Endothelial cell of umbilical vein (primary cell): Measurements from ENCODE around the gene CARD11. TPM values are rescaled to one million over a fixed set of nuclear protein-coding genes. Genes with fewer than 3 reads are reported as not detected.

Experiments used
- BruUV-seq: library from RNA; stranded (reverse); fragments of 400-500 nt; replicated peaks from 2 replicates; lab custom pipeline; 2021; lab: Mats Ljungman, UMichigan
- CTCF ChIA-PET: fragments of 300-600, 350-600 bp; sonication (Branson Sonifier 250); formaldehyde crosslinking; loops from one replicate; lab custom pipeline; 2021; ENCODE audit warnings: antibody characterized with exemption, inconsistent platforms; lab: Charles Lee
- POLR2A ChIA-PET: fragments of 300-600, 350-600 bp; sonication (Branson Sonifier 250); formaldehyde crosslinking; loops from one replicate; lab custom pipeline; 2021; ENCODE audit warnings: antibody characterized with exemption, inconsistent platforms; lab: Charles Lee
- DNase-seq: peaks from one replicate; pipeline ENCODE4 v3.0.0-alpha.2; 2011; ENCODE audit warnings: low read depth, low spot score
- FAIRE-seq: peaks from 2 replicates; lab custom pipeline; 2011; peaks lifted over from hg19 to GRCh38; lab: Jason Lieb, UNC
- H2AFZ ChIP-seq: 2 replicates; pipeline ENCODE4 v1.6.0; 2012; ENCODE audit warnings: low read depth, low read length, control low read depth, inconsistent platforms
- H3K27ac ChIP-seq: 2 replicates; pipeline ENCODE4 v1.5.1; 2011; ENCODE audit warnings: low read depth, mild to moderate bottlenecking, control low read depth, low read length, moderate library complexity; ENCODE audit not compliant: insufficient read depth
- H3K27me3 ChIP-seq, 2 experiments: 2 replicates each; pipeline versions ENCODE4 v1.6.0 to v1.6.1; 2011; ENCODE audit warnings: low read length in 2 of 2, mixed read lengths in 1 of 2; ENCODE audit not compliant: control insufficient read depth in 2 of 2, insufficient read depth in 2 of 2
- H3K36me3 ChIP-seq, 2 experiments: 2 replicates in 1 of 2; 3 replicates in 1 of 2; pipeline ENCODE4 v1.5.1; 2011; ENCODE audit warnings: low read length in 2 of 2, mild to moderate bottlenecking in 1 of 2, moderate library complexity in 1 of 2; ENCODE audit not compliant: control insufficient read depth in 2 of 2, insufficient read depth in 2 of 2; ENCODE audit errors: extremely low read depth in 1 of 2
- H3K4me1 ChIP-seq: 3 replicates; pipeline ENCODE4 v1.5.1; 2011; ENCODE audit warnings: mild to moderate bottlenecking, low read length; ENCODE audit not compliant: control insufficient read depth, insufficient read depth; ENCODE audit errors: extremely low read depth
- H3K4me2 ChIP-seq: 2 replicates; pipeline ENCODE4 v1.6.1; 2011; ENCODE audit warnings: low read length, control low read depth, mixed read lengths; ENCODE audit not compliant: insufficient read depth
- H3K4me3 ChIP-seq, 3 experiments: fragments of 200-600 bp in 1 of 3; sonication (generic), shearing (Covaris generic) in 1 of 3; replicated peaks in 1 of 3; 2 replicates each; pipeline ENCODE4 v1.5.1; 2011 to 2016; ENCODE audit warnings: control low read depth in 3 of 3, low read length in 3 of 3, mild to moderate bottlenecking in 2 of 3, inconsistent platforms in 1 of 3, low read depth in 1 of 3, moderate library complexity in 1 of 3; ENCODE audit not compliant: insufficient read depth in 1 of 3
- H3K79me2 ChIP-seq: 2 replicates; pipeline ENCODE4 v1.6.0; 2012; ENCODE audit warnings: low read length, inconsistent platforms; ENCODE audit not compliant: control insufficient read depth, insufficient read depth
- H3K9ac ChIP-seq: replicated peaks from 2 replicates; pipeline ENCODE3; 2011; ENCODE audit warnings: low read length, control low read depth; ENCODE audit not compliant: insufficient read depth; ENCODE audit errors: extremely low read depth
- H3K9me1 ChIP-seq: replicated peaks from 3 replicates; pipeline ENCODE4 v1.6.0; 2011; ENCODE audit warnings: mild to moderate bottlenecking, low read length; ENCODE audit not compliant: control insufficient read depth, insufficient read depth; ENCODE audit errors: extremely low read depth
- H3K9me3 ChIP-seq: replicated peaks from 2 replicates; pipeline ENCODE4 v1.5.1; 2012; ENCODE audit warnings: low read length, inconsistent platforms; ENCODE audit not compliant: control insufficient read depth, insufficient read depth
- H4K20me1 ChIP-seq: replicated peaks from 2 replicates; pipeline ENCODE3; 2011; ENCODE audit warnings: mild to moderate bottlenecking, low read length; ENCODE audit not compliant: control insufficient read depth, insufficient read depth; ENCODE audit errors: extremely low read depth
- CTCF ChIP-seq, 2 donors: IDR thresholded peaks; 1 replicate in 1 of 2; 2 replicates in 1 of 2; pipeline ENCODE4 v1.5.1; 2011; ENCODE audit warnings: low read length in 2 of 2, mild to moderate bottlenecking in 2 of 2, moderate library complexity in 2 of 2, control low read depth in 1 of 2, inconsistent platforms in 1 of 2, low read depth in 1 of 2; ENCODE audit not compliant: insufficient read depth in 1 of 2; ENCODE audit errors: extremely low read depth in 1 of 2
- EZH2 ChIP-seq: IDR thresholded peaks from 2 replicates; pipeline ENCODE4 v1.6.1; 2012; ENCODE audit warnings: borderline replicate concordance, low read depth, mild to moderate bottlenecking, moderate library complexity, low read length, inconsistent platforms; ENCODE audit not compliant: severe bottlenecking
- FOS ChIP-seq: IDR thresholded peaks from 2 replicates; pipeline ENCODE4 v1.6.1; 2011; ENCODE audit warnings: mild to moderate bottlenecking, low read length, moderate library complexity, borderline replicate concordance; ENCODE audit not compliant: insufficient read depth
- GATA2 ChIP-seq: IDR thresholded peaks from 2 replicates; pipeline ENCODE4 v1.7.0; 2011; ENCODE audit warnings: low read depth, mild to moderate bottlenecking, moderate library complexity, mixed read lengths, low read length; ENCODE audit not compliant: insufficient read length, insufficient read depth
- JUN ChIP-seq: IDR thresholded peaks from 2 replicates; pipeline ENCODE4 v1.6.1; 2011; ENCODE audit warnings: borderline replicate concordance, low read depth; ENCODE audit not compliant: insufficient read length, insufficient read depth
- MAX ChIP-seq: IDR thresholded peaks from 2 replicates; pipeline ENCODE4 v1.6.1; 2011; ENCODE audit not compliant: insufficient read depth, insufficient read length
- MYC ChIP-seq: IDR thresholded peaks from one replicate; pipeline ENCODE4 v1.6.1; 2011; ENCODE audit warnings: mild to moderate bottlenecking, low read depth, low read length
- POLR2A ChIP-seq: IDR thresholded peaks from 2 replicates; pipeline ENCODE4 v1.6.1; 2012; ENCODE audit warnings: low read depth, mild to moderate bottlenecking, control low read depth, low read length
- POLR2AphosphoS5 ChIP-seq: IDR thresholded peaks from 2 replicates; pipeline ENCODE4 v1.6.1; 2012; ENCODE audit warnings: low read depth, mild to moderate bottlenecking, control low read depth, low read length, moderate library complexity; ENCODE audit not compliant: insufficient read depth
- dilution Hi-C: fragments of 300-500 bp; cut with MboI; formaldehyde crosslinking; loops from one replicate; pipeline ENCODE4 v1.15.0; 2019; ENCODE audit warnings: low sequenced_read_pairs; ENCODE audit not compliant: extremely low pct_ligation_motif_present
- intact Hi-C: fragments of 100-400 bp; cut with micrococcal nuclease; formaldehyde crosslinking; loops from one replicate; pipeline ENCODE4 v1.10.0; 2022
- polyA plus RNA-seq, 4 experiments: library from polyadenylated mRNA; depleted of rRNA in 3 of 4; stranded (reverse) in 3 of 4; unstranded in 1 of 4; fragments of >200 nt; gene quantifications; 2 replicates each; pipeline versions ENCODE4 v1.2.1 to v1.2.3, GENCODE V29; 2011 to 2012; ENCODE audit warnings: missing spikeins in 1 of 4
- total RNA-seq: library from RNA; stranded (reverse); gene quantifications from 2 replicates; pipeline ENCODE4 v1.2.3, GENCODE V29; 2021

Gene CARD11
- total and polyA plus RNA-seq, 2 donors (not counting 3 experiments of a cell fraction or from before 2014, with no cell fraction given) = 20.4 to 41.8 TPM

GRCh38 chr7:2922348-2922691, 121.3 kb downstream of the CARD11 start:
- H3K4me3 ChIP-seq = no peak overlapping the region
- no peaks in the 10 kb centered on the region for H3K36me3 ChIP-seq
- no peak for FAIRE-seq
- H3K9me3 ChIP-seq = no peaks in the 10 kb centered on the region
- H4K20me1 ChIP-seq = no peaks in the 10 kb centered on the region
- H3K9me1 ChIP-seq = no peaks in the 10 kb centered on the region
- no peak for DNase-seq
- no peak overlapping the region for H3K27ac ChIP-seq
- intact Hi-C loops = no loop called here
- H3K27me3 ChIP-seq = no peaks in the 10 kb centered on the region
- no peak for TF ChIP-seq GATA2
- no peak for TF ChIP-seq POLR2A
- TF ChIP-seq MAX = no peak
- no peak for TF ChIP-seq EZH2
- TF ChIP-seq MYC = no peak
- TF ChIP-seq POLR2AphosphoS5 = no peak
- no peak for TF ChIP-seq FOS
- TF ChIP-seq CTCF (IDR thresholded peaks at IDR 0.05; ENCODE audit: extremely low read depth in 1 of 2, insufficient read depth in 1 of 2, low read depth in 1 of 2, low read length in 2 of 2) = no peak
- no peak for TF ChIP-seq JUN
- no TSS peak for BruUV-seq
- dilution Hi-C loops = no loop called here
- ChIA-PET POLR2A (no interaction called here), CTCF (interaction anchor here (0.9 kb wide), 1 partner anchor 16 kb away, joined by 3 read pairs; no protein-coding TSS in a partner anchor)
- H3K4me2 ChIP-seq = no peak overlapping the region
- no peaks in the 10 kb centered on the region for H3K79me2 ChIP-seq
- H2AFZ ChIP-seq = no peak overlapping the region
- H3K4me1 ChIP-seq = no peaks in the 10 kb centered on the region
- H3K9ac ChIP-seq = no peak overlapping the region
